DMS 273 (cell line): ENCODE results near the gene MAPK10.
"Not testable (repeated sequence)": the region's sequence is repeated elsewhere in the genome, so short reads cannot be mapped to it uniquely, and the experiment has no call there.

Experiments
- DNase-seq: peaks from one replicate; lab custom pipeline; 2025; ENCODE audit not compliant: unreplicated experiment; lab: John Stamatoyannopoulos, UW

The MAPK10 gene

GRCh38 chr4:86344127-86344526 is 15.7 kb downstream of the MAPK10 start:
- DNase-seq, result no peak

GRCh38 chr4:86338989-86339388 is 20.9 kb downstream of the MAPK10 start:
- DNase-seq, result no peak

GRCh38 chr4:86338521-86338920 is 21.3 kb downstream of the MAPK10 start:
- DNase-seq, result no peak

- no peak for DNase-seq
Measured at GRCh38 chr4:86334020-86334750, 25.7 kb downstream of the MAPK10 start.

- no peak for DNase-seq
Measured at GRCh38 chr4:86333236-86333635, 26.6 kb downstream of the MAPK10 start.

GRCh38 chr4:86330961-86331742 is 28.7 kb downstream of the MAPK10 start:
- no peak for DNase-seq

- not testable (repeated sequence) for DNase-seq
Measured at GRCh38 chr4:86330411-86330810, 29.4 kb downstream of the MAPK10 start.

GRCh38 chr4:86329431-86329830 is 30.4 kb downstream of the MAPK10 start:
- DNase-seq, result no peak

- DNase-seq, result no peak
Measured at GRCh38 chr4:86326400-86326799, 33.5 kb downstream of the MAPK10 start.

- no peak for DNase-seq
Measured at GRCh38 chr4:86319390-86319789, 40.5 kb downstream of the MAPK10 start.

- no peak for DNase-seq
Measured at GRCh38 chr4:86315579-86315978, 44.3 kb downstream of the MAPK10 start.

GRCh38 chr4:86313656-86314055 is 46.2 kb downstream of the MAPK10 start:
- DNase-seq, result no peak

- no peak for DNase-seq
Measured at GRCh38 chr4:86307432-86307831, 52.4 kb downstream of the MAPK10 start.

GRCh38 chr4:86306816-86307215 is 53.0 kb downstream of the MAPK10 start:
- DNase-seq, result peak; percentile 35

GRCh38 chr4:86302830-86303229 is 57.0 kb downstream of the MAPK10 start:
- no peak for DNase-seq

- peak; percentile 17 for DNase-seq
Measured at GRCh38 chr4:86302251-86302650, 57.6 kb downstream of the MAPK10 start.

- DNase-seq, result no peak
Measured at GRCh38 chr4:86300516-86300915, 59.3 kb downstream of the MAPK10 start.

- no peak for DNase-seq
Measured at GRCh38 chr4:86296865-86297264, 63.0 kb downstream of the MAPK10 start.

GRCh38 chr4:86294883-86295282 is 65.0 kb downstream of the MAPK10 start:
- DNase-seq, result no peak

GRCh38 chr4:86291180-86291579 is 68.7 kb downstream of the MAPK10 start:
- DNase-seq, result no peak

- DNase-seq, result no peak
Measured at GRCh38 chr4:86286726-86287125, 73.1 kb downstream of the MAPK10 start.

GRCh38 chr4:86283371-86283770 is 76.5 kb downstream of the MAPK10 start:
- DNase-seq, result no peak
